HK-2 (cell line): Measurements from ENCODE around the gene PKD2L1.
A peak's percentile ranks its signal among the peaks of the same experiment; 100 is the strongest.

ENCODE experiments used
- DNase-seq: peaks from one replicate; pipeline ENCODE4 v3.0.0-alpha.2; 2018; ENCODE audit not compliant: unreplicated experiment

PKD2L1 gene

DNA sequence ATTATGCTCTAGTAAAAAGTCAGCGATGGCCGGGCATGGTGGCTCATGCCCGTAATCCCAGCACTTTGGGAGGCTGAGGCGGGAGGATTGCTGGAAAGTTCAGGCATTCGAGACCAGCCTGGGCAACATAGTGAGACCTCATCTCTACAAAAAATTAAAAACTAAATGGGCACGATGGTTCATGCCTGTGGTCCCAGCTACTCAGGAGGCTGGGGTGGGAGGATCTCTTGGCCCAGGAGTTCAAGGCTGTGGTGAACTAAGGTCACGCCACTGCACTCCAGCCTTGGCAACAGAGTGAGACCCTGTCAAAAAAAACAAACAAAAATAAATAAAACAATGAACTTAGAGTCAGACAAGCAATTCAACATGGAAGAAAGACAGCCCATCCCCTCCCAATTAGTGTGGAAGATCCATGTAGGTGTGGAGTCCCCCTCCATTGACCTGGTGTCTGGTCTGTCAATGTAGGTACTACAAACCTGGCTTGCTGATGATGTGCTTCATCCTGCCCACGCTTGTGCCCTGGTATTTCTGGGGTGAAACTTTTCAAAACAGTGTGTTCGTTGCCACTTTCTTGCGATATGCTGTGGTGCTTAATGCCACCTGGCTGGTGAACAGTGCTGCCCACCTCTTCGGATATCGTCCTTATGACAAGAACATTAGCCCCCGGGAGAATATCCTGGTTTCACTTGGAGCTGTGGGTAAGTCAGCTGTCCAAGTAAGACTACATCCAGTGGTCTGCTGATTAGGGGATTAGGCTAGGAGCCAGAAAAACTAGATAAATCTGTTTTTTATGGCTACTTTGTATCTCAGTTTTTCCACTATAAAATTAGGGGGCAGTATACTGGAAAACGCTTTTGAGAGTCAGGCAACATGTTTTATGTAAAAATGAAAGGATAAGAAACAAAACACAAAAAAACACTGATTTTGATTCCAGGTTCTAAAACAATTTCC lies 26.3 kb upstream of the PKD2L1 start:
- DNase-seq, result no peak

DNA sequence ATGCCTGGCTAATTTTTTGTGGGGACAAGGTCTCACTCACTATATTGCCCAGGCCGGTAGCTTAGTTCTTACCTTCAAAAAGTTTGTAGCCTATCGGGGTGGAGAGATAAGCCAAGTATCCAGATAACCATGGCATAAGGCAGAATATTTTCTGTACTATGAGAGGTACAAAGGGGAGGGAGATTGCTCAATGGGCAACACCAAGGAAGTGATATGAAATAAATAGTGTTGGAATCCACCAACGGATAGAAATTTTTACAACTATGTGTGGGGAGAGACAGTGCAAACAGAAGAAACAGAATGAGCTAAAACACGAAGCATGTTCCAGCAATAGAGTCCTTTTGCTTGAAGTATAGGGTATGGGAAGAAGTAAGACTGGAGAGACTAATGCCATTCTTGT lies 25.1 kb upstream of the PKD2L1 start:
- no peak for DNase-seq

DNA sequence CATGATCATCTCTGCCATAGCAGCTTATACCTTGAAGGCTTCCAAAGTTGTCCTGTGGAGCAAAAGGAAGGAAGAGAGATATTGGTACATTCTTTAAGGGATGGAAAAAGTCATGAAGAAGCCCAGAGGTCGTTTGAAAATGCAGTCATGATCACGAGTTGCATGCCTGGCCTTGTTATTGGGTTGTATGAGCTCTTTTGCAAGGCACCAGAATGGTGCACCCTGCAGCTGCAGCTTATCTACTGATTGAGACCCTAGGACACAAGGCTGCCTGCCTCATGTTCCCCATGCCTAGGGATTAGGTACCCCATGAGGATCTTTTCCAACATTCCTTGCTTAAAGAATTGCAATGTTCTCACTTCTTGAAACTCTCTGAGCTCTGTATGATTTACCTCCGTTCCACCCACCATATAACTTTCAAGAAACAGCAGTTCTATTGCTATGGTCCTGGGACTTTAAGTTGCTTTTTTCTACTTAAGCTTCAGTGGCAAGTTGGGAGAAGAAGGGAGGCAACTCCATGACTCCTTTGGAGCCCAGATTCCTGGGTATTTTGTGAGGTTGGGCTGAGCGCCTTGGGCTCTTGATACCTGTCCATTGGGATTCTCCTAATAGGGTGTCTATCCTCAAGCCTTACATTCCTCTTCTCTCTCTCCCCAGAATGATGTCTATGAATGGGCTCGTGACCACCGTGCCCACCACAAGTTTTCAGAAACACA lies 23.9 kb upstream of the PKD2L1 start:
- DNase-seq, result no peak

DNA sequence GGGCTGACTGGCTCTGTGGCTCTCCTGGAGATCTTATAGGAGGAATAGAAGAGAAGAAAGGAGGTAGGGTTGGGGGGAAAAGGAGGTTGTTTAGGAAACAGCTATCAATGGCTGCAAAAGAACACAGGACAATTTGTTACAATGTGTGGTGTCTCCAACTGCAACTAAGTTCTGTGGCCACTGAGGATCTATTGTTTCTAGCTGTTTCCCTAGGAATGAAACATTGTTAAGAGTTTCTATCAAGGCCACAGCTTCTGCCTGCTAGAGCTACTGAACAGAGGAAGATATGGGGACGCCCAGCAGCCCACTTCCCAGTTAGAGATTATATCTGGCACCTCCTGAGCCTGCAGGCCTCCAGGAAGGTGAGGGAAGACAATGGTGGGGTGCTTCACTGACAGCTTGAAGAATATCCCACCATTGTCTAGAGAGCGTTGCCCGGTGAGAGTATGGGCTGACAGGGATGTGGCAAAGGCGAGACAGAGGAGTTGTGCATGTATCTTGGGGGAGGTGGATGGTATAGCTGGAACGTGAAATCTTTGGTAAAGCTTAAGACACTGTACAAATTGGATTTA lies 21.0 kb upstream of the PKD2L1 start:
- DNase-seq, result no peak

DNA sequence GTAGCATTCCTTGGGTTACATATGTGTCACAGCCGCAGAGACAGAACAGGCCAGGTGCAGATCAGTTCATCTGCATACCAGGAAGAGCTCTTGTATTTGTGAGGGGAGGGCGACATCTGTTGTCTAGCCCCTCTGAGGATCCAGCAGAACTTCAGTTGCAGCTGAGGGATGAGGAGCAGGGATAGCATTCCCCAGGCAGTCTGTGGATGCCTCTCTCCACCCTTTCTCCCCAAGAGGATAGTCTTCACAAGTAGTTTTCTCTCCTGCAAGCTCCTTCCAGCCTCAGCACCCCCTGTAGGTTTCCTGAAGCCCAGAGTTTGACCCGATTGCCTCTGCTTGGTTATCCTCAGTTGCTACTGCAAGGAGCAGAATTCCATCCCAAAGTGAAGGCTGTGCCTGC lies 19.6 kb upstream of the PKD2L1 start:
- DNase-seq, result no peak

DNA sequence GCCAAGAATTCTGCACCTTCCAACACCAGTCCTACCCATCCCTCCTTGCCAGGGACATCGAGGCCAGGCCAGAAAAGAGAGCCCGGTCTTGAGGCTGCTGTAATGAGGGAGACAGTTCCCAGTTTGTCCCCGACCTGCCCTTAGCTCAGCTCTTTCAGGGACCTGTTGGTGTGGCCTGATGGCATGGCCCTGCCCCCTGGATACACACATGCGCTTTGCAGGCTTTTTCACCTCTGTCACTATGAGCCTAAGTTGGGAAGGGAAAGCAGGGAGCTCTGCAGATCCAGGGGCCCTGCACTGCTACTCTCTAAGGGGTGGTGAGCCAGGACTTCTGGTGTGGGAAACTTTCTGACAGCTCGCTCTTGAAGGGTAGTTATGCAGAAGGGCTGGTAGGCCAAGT lies 19.1 kb upstream of the PKD2L1 start:
- DNase-seq, result no peak

DNA sequence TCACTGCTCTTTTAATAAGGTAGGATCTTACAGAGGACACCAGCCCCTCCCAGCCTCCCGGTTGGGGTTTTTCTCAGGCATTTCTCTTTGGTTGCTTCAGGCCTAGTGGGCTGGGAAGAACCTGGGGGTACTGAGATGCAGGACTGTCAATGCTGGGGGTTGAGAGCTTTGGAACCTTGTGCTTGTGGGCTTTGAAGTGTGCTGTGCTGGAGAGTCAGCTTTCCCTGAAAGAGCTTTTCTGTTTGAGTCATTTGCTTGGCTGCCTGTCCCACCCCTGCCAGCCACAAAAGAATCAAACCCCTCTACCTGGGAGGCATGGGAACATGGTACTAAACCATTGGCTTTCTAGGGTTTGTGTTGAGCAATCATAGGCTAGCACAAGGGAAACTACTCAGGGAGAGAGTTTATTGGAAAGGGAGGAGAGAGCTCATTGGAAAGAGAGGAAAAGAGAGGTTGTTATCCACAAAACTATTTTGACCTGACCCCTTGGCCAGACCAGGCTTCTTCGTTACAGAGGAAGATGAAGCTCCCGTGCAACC lies 18.4 kb upstream of the PKD2L1 start:
- no peak for DNase-seq

DNA sequence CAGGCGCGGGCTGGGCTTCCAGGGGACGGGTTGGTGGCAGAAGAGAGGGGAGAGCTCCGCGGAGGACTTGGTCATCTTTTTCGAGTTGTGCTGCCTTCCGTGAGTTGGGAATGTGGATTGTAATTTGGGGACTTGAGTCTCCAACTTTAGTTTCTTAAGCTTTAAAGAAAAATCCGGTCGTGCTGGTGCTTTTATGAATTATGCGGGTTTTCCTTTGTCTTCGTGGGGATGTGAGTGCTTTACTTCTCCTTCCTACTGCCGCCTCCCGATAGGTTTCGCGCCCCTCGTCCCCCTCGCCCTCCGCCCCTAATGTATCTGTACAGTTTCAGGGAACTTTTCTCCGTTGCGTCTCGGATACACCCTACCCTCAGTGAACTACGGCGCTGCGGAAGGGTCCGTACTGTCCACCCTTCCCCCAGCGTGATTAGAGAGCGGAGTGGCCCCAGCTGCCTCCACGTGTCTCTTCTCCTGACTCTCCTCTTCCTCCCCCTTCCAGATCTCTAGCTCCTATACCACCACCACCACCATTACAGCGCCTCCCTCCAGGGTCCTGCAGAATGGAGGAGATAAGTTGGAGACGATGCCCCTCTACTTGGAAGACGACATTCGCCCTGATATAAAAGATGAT lies 17.7 kb upstream of the PKD2L1 start:
- peak; percentile 32 for DNase-seq

DNA sequence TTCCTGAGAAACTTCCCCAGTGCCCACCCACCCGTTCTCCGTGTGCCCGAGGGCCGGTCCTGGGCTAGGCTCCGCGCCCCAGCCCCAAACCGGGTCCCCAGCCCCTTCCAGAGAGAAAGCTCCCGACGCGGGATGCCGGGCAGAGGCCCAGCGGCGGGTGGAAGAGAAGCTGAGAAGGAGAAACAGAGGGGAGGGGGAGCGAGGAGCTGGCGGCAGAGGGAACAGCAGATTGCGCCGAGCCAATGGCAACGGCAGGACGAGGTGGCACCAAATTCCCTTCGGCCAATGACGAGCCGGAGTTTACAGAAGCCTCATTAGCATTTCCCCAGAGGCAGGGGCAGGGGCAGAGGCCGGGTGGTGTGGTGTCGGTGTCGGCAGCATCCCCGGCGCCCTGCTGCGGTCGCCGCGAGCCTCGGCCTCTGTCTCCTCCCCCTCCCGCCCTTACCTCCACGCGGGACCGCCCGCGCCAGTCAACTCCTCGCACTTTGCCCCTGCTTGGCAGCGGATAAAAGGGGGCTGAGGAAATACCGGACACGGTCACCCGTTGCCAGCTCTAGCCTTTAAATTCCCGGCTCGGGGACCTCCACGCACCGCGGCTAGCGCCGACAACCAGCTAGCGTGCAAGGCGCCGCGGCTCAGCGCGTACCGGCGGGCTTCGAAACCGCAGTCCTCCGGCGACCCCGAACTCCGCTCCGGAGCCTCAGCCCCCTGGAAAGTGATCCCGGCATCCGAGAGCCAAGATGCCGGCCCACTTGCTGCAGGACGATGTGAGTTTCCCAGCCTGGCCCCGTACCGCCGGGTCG lies 16.9 kb upstream of the PKD2L1 start, which contains the start of gene SCD:
Gene SCD (plus strand): TSS at position 469 of the 803 bp plus-strand sequence. CDS start 272 bp downstream, at position 741.
- peak; percentile 96 for DNase-seq

DNA sequence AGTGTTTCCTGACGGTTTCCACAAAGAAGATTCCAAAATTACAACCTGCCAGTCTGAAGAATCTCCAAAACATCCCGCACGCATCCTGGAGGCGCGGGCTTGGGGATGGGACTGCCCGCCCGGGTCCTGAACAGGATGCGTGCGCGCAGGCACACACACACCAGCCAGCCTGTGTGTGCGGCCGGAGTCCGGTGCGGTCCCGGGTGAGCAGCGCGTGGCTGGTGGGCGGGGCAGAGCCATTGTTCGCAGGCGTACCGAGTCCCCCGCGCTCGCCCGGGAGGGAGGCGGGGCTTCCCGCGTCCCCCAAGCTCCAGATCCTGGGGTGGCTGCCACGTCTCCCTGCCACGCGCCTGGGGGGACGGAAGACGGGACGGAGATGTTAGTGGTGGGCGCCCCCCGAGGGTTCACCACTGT lies 16.3 kb upstream of the PKD2L1 start:
- peak; percentile 90 for DNase-seq

DNA sequence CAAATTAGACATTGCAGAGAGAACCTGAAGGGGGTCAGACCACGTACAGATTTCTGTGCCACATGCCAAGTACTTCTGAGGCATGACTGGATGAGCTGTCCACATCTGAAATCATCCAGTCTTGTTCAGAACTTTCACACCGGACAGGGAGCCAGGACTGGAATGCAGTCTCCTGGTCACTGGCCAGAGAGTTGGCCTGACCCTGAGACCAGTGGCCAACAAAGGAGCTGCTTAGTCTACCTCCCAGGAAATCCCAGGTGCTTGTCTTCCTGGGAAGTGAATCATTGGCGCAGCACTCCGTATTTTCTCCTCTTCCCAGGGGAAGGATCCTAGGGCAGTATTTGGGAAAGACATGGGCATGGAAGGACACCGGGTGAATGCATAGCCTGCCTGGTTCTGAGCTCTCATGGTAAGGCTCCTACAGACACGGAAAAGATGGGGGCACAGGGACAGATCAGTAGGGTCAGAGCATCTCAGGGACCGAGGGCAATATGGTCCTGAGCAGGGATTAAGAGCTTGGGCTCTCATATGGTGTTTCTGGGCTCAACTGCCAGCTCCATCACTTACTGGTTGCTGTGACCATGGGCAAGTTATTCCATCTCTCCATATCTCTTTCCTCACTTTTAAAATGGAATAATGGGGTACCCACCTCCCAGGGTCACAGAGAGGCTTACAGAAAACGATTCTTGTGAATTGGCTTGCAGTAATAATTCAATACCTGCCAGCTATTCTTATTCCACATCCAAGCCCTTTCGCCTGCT lies 15.7 kb upstream of the PKD2L1 start:
- DNase-seq, result peak; percentile 66

DNA sequence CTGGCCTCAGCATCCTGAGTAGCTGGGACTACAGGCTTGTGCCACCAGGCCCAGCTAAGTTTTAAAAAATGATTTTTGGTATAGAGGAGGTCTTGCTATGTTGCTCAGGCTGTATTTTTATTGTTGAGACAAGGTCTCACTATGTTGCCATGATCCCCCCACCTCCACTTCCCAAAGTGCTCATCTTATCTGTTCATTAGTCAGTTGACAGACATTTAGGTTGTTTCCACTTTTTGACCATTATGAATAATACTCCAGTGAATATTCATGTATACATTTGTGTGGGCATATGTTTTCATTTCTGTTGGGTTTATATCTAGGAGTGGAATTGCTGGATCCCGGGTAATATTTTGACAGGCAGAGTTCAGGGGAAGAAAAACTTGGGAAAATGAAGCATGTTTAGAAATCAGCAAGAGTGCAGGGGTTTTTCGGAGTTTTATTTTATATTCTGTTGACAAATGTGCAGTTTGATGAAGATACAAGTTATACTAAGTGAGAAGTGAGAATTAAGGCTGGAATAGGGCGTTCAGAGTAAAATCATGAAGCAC lies 14.3 kb upstream of the PKD2L1 start:
- no peak for DNase-seq

DNA sequence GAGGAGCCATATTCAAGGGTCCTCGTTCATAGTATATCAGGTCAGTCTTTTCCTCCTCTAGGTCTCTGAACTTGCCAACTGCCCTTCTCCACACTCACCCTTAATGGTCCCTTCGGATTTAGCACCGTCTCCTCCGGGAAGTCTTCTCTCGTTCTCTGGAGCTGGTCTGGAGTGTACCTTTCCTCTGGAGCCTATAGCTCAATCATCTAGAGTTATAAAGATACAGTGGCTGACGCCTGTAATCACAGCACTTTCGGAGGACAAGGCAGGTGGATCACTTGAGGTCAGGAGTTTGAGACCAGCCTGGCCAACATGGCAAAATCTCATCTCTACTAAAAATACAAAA lies 12.6 kb upstream of the PKD2L1 start:
- DNase-seq, result no peak

DNA sequence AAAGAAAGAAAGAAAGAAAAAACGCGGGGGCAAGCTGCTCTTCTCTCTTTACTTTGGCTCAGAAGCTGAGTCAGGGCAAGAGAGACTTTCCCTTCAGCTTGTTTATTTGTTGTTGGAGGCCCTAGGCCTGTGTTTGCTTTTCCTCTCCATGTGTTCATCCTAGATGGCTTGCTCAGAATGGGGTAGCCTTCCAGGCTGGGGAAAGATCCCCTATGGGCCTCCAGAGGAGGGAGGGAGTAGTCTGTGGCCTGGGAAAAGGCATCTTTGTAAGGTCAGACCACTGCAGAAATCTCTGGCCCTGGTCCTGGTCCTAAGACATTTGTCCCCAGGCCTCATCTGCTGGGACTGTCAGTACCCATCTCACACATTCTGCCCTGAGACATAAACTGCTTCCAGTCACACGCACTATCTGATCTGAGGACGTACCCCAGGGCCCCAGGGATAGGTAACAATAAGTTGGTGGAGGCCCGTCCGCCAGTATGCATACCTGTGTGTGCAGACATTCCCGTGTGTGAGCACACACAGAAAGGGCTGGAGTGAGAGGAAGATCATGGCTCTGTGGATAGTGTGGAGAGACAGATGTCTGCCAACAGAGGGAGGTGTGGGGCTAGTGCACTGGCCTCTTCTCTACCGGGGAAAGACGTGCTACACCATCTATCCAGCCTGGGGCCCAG lies 12.1 kb upstream of the PKD2L1 start:
- peak; percentile 52 for DNase-seq

DNA sequence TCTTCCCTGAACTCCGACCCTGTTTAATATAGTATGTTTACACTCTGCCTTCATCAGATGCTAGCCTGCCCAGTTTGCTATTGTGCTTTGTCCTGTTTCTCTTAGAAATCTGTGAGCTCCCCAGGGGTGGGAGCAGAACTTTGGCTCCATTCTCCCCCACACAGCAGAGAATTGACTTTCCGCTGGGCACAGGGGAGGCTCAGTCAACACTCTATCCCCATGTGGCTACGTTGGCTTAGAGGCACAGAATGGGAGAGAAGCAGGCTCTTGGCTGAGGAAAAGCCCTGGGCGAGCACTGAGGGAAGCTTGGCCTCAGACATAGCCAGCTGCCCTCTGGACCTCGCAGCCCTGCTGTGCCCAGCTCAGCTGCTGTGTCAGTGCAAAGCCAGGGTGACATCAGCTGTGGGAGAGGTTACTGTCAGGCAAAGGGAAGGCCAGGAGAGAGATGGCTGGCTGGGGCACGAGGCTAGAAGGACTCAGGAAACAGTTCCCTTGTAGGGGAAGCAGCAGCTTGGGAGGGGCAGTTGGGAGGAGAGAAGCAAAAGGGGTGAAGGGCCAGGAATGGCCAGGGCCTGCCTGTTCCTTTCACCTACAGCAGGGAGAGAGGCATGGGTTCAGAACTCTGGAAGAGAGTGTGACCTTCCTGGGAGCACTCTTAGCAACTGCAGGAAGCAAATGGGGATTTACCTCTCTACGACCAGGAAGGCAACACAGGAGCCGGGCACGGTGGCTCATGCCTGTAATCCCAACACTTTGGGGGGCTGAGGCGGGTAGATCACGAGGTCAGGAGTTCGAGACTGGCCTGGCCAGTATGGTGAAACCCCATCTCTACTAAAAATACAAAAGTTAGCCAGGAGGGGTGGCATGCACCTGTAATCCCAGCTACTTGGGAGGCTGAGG lies 11.2 kb upstream of the PKD2L1 start:
- no peak for DNase-seq

DNA sequence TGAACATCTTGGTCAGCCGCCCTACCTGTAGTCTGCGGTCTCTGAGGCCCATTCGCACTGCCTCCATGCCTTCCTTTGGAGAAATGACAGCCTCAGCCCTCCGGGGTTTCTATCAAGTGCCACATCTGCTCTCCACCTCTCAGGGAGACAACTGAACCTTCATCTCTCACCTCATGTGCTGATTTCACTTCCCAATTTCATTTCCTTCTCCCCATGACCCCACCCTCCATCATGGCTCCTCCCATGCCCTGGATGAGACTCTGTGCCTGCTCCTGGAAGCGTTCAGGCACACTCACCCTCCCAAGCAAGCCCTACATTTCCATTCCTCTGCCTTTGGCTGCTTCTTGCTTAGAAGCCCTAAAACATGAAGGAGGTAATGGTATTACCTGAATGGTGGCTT lies 9.2 kb upstream of the PKD2L1 start:
- DNase-seq, result no peak

DNA sequence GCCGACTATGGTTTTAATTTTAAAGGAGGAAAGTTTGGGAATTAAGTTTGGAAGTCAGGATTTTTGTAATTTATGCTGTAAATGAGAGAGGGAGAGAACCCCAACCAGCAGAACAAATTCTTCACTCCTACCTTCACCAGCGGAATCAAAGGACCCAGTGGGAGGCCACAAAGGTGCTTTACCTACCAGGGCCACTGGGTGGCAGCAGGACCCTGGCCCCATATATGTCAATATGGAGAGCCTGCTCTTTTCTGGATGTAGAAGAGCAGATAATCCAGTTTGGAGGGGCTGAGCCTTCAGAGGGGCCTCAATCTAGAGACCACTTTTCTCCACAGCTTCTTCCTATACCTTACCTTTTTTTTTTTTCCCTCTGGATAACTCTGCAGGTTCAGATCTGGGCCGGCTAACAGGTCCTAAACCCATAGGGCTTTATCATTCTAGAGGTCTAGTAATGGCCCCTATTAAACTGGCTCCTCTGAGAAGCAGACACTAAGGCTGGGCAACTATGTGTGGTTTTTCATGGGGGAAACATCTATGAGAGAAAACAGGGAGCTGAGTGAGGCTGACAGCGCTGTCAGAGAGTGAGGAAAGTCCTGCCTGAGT lies 8.5 kb upstream of the PKD2L1 start:
- peak; percentile 71 for DNase-seq

DNA sequence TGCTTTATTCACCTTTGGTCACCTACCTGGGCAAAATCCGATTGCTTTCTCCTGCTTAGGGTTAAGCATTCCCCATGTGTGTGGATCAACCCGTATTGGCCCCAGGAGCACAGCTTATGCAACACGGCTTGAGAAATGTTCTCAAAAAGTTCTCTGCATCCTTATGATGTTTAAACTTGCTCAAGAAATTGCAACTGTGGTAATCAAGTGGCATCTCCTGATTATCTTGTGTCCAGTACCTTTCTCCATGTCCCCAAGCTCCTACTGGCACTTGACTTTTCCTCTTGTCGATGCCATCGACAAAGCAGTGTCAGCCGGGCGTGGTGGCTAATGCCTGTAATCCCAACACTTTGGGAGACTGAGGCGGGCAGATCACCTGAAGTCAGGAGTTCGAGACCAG lies 4.7 kb upstream of the PKD2L1 start:
- DNase-seq, result no peak
